HG03439 (cell line): ENCODE data around the gene ZNF132.
A peak's percentile ranks its signal among the peaks of the same experiment; 100 is the strongest.
"Not testable (repeated sequence)": the region's sequence is repeated elsewhere in the genome, so short reads cannot be mapped to it uniquely, and the experiment has no call there.

Experiments used
- ATAC-seq: cut with Tn5 transposase; IDR thresholded peaks from one replicate; pipeline ENCODE4 v1.9.1; 2021; ENCODE audit warnings: mild to moderate bottlenecking, moderate library complexity; ENCODE audit not compliant: unreplicated experiment

Gene ZNF132

DNA sequence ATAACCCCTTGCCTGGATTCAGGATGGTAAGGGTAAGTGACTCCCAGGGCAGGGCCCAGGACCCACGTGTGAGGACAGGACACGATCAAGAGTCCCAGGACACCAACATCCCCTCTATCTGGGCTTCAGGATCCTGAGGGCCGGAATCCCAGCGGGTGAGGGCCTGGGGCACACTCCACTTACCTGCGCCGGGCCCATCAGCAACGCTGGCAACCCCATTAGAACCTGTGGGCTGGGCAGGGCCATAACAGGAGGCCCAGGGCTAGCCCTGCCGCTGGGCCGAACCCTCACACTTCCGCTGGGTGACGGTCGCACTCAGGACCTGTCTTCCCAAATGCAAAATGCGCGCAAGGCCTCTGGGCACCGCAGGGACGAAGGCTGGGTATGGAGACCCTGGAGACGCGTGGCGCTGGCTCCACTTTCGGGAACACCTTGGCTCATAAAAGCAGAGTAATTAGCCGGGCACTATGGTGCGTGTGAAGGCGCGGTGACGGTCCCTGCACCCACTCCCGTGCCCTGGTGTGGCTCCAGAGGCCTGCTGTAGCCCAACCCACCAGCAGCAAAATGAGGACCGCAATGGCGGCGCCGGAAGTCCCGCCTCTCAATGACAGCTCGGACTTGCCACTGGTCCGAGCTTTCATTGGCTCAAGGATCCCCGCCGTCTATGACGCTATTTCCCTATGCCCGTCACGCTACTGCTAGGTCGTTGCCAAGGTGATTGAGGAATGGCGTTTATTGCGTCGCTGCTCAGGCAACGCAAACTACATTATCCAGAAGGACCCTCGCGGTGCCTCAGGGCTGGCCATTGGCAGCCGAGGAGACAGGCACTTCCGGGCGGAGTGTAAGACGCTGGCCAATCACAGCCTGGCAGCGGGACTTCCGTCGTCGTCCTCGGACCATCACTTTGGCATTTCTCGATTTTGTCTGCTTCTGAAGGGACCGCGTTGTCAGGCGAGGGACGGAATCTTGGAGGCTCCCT, at the start of gene ZNF132:
Gene ZNF132 (minus strand): TSS at position 578 of the 979 bp plus-strand sequence. CDS start 332 bp downstream, at position 246.
- ATAC-seq: peak; percentile 87

- ATAC-seq: not testable (repeated sequence)
Observed at GRCh38 chr19:58484349-58484748, 44.4 kb upstream of the ZNF132 start.

DNA sequence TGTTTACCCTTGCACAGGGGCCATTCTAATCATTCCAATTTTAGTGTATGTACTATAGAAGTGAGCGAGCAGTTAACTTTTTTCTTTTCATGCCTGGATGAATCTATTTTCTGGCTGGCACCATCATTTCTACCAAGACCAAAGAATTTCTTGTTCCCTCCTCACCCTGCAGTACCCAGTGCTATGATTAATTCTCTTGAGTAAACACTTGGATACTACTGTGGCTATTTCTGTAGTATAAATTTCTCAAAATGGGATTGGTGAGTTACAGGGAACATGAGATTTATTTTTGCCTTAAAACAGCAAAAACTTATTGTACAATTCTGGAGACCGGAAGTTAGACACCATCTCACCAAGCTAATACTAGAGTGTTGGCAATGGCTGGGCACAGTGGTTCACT, 43.8 kb upstream of the ZNF132 start:
- ATAC-seq: no peak

DNA sequence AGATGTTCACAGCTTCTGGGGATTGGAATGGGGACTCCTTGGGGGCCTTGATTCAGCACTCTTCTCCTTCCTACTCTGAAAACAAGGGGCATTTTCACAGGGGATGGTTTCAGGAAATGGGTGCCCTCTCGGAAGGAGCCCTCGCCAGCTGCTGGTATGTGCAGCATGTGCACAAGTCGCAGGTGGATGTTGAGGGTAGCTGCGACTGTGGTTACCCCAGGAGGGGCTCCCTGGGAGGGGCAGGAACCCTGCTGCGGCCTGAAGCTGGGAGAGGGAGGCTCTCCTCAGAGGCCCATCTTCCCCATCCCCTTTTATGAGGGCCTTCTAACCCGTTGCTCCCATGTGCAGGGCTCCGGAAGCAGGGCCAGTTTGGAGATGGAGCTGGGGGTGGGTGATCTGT, 42.4 kb upstream of the ZNF132 start:
- no peak for ATAC-seq

DNA sequence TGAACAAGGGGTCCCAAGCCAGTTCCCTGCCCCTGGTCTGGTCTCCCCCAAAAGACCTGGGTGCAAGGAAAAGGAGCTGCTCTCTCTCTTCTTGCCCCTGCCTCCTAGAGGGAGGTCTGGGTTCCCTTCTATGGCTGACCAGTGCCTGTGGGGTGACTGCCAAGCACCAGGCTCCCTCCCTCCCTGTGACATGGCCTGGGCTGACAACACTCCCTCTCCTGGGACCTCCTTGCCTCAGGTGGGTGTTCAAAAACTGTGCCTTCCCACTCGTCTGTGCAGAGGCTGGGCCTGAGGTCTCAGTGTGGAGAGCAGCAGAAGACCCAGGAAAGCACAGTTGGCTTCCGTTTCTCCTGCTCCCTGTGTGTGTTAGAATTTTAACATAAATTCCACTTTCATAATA, 40.9 kb upstream of the ZNF132 start:
- ATAC-seq: no peak

DNA sequence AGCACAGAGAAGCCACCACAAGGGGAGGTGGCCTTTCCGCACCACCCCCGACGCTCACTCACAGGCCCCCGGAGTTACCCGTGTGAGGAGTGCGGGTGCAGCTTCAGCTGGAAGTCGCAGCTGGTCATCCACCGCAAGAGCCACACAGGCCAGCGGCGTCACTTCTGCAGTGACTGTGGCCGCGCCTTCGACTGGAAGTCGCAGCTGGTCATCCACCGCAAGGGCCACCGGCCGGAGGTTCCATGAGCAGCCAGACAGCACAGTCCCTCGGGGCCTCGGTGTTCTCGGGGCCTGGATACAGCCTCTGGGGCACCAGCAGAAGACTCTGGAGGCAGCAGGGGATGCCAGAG, 40.5 kb upstream of the ZNF132 start:
- no peak for ATAC-seq

GRCh38 chr19:58479736-58480480, 40.0 kb upstream of the ZNF132 start:
- no peak for ATAC-seq

GRCh38 chr19:58479303-58479702, 39.4 kb upstream of the ZNF132 start:
- ATAC-seq: no peak

GRCh38 chr19:58477871-58478270, 37.9 kb upstream of the ZNF132 start:
- no peak for ATAC-seq

DNA sequence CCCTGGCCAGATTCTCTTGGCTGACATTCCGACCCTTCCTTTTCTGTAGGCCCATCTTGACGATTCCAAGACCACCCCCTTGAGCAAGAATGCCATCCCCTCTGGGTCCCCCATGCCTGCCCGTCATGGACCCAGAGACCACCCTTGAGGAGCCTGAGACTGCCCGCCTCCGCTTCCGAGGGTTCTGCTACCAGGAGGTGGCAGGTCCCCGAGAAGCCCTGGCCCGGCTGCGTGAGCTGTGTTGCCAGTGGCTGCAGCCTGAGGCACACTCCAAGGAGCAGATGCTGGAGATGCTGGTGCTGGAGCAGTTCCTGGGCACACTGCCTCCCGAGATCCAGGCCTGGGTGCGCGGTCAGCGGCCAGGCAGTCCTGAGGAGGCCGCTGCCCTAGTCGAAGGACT, 37.2 kb upstream of the ZNF132 start:
- ATAC-seq: no peak

GRCh38 chr19:58476498-58477015, 36.6 kb upstream of the ZNF132 start:
- ATAC-seq: no peak

DNA sequence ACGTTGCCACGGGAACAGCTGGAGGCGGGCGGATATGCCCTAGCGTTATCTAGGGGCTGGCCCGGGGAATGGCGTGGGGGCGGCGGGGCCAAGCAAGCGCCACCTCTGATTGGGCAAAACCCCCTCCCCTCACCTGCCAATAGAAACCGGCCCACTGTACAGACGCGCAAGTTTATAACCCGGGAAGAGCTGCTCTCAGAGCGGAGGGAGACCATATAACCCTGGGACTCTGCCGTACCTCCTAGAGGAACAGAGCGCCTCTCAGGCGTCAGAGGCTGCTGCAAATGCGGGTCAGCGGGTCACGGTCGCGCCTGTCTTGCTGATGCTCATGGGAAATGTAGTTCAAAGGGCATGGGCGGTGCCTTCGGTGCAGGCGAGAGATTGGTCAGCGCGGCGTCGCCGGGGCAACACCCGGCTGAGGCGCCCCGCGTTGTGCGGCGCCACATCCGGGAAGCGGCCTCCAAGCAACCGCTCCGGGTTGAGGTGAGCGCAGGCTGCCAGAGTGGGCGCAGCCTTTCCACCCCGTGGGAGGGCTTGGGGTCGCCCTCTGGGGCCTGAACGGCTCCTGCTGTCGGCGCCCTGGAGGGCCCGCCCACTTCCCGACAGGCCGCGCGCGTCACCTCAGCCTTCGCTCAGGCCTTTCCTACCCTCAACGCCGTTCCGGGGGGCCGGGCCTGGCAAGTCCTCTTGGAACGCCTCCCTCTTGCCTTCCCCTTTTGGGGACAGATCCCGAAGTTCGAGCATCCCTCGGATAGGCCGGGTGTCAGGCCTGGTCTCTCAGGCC, 36.0 kb upstream of the ZNF132 start, which contains the start of gene ZNF446:
Gene ZNF446 (plus strand): TSS at position 639 of the 784 bp plus-strand sequence. CDS start 867 bp downstream, outside the sequence.
- ATAC-seq: peak; percentile 77

DNA sequence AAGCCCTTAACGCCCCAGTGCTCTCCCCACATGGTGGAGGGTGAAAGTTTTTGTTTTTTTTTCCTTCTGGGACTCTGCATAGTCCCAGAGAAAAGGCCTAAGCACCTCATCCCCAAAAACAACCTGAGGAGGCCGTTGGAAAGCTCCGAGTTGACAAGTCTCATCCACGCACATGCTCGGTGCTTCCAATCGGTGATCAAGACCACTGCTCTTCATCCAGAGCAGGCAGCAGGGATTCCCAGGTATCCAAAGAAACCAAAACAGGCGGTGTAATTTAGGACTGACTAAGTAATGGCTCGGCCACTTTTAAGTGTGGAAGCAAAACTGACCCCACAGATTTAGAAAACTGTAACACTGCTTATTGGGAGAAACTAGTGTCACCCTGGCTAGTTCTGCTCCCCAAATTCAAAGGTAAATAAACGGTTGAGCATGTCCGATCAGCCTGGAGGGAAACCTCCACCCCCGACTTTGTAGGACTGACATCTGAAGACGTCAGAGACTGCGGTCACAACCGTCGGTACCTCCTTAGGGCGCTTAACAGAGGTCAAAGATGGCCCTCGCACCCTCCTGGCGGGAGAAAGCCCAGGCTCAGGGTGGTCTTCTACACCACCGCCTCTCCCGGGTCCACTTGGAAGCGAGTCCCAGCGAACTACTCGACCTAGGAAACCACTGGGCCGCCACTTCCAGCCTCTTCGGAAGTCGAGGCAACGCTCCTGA, 35.2 kb upstream of the ZNF132 start:
- peak; percentile 5 for ATAC-seq

- no peak for ATAC-seq
Observed at GRCh38 chr19:58474291-58474996, 34.5 kb upstream of the ZNF132 start.

GRCh38 chr19:58473775-58474174, 33.8 kb upstream of the ZNF132 start:
- ATAC-seq: no peak

- no peak for ATAC-seq
Observed at GRCh38 chr19:58471736-58472135, 31.8 kb upstream of the ZNF132 start.

DNA sequence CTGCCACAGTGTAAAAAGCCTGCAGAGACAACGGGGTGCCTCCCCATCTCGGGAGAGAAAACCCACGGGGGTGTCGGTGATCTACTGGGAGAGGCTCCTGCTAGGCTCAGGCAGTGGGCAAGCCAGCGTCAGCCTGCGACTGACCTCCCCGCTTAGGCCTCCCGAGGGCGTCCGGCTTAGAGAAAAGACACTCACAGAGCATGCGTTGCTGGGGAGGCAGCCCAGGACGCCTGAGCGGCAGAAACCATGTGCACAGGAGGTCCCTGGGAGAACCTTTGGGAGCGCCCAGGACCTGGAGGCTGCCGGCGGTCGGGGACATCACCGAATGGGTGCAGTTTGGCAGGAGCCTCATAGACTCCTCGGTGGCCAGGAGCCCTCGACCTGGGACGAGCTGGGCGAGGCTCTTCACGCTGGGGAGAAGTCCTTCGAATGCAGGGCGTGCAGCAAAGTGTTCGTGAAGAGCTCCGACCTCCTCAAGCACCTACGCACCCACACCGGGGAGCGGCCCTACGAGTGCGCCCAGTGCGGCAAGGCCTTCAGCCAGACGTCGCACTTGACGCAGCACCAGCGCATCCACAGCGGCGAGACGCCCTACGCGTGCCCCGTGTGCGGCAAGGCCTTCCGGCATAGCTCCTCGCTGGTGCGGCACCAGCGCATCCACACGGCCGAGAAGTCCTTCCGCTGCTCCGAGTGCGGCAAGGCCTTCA, 31.0 kb upstream of the ZNF132 start:
- not testable (repeated sequence) for ATAC-seq

- no peak for ATAC-seq
Observed at GRCh38 chr19:58469241-58470013, 29.5 kb upstream of the ZNF132 start.
